K562 (cell line): ENCODE data around the gene LTA. TPM values are rescaled to one million over a fixed set of nuclear protein-coding genes. Genes with fewer than 3 reads are reported as not detected.

Experiments
- ATAC-seq: fragments of 200-7000 bp; cut with Tn5 transposase; 3 replicates; pipeline ENCODE4 v1.9.1; 2020; ENCODE audit warnings: moderate library complexity
- BruUV-seq: library from RNA; stranded (reverse); fragments of 400-500 nt; replicated peaks from 2 replicates; lab custom pipeline; 2021; lab: Mats Ljungman, UMichigan
- CTCF ChIA-PET: fragments of 300-600 bp; formaldehyde crosslinking; extraction: SDS; loops from one replicate; lab custom pipeline; 2021; ENCODE audit warnings: low intra/inter-chr PET ratio; lab: Yijun Ruan, JAX
- POLR2A ChIA-PET: fragments of 300-600, 350-650 bp; sonication (Branson Sonifier 250); formaldehyde crosslinking; extraction: SDS; loops from one replicate; lab custom pipeline; 2021; ENCODE audit warnings: antibody characterized with exemption, inconsistent platforms; lab: Yijun Ruan, JAX
- DNase-seq, 4 experiments: peaks; one replicate each; pipeline versions ENCODE4 v3.0.0 to v3.0.0-alpha.2; 2011 to 2018; ENCODE audit warnings: low spot score in 3 of 4, mixed read lengths in 3 of 4; ENCODE audit errors: extremely low read depth in 1 of 4
- FAIRE-seq: peaks from 2 replicates; lab custom pipeline; 2011; peaks lifted over from hg19 to GRCh38; lab: Jason Lieb, UNC
- H2AFZ ChIP-seq: 2 replicates; pipeline ENCODE4 v1.6.0; 2011; ENCODE audit warnings: low read depth, low read length, control low read depth, inconsistent platforms
- H3K27ac ChIP-seq: fragments of 200-600 bp; 3 replicates; pipeline ENCODE4 v1.8.0; 2011; ENCODE audit warnings: low read depth, mild to moderate bottlenecking, control low read depth, inconsistent platforms, low read length, moderate library complexity, mixed read lengths; ENCODE audit errors: extremely low read depth
- H3K27me3 ChIP-seq, 2 experiments: fragments of 300-600 bp in 1 of 2; 2 replicates in 1 of 2; 3 replicates in 1 of 2; pipeline versions ENCODE4 v1.6.0 to v1.8.0; 2011; ENCODE audit warnings: inconsistent platforms in 2 of 2, low read length in 2 of 2, mild to moderate bottlenecking in 1 of 2, mixed read lengths in 1 of 2, moderate library complexity in 1 of 2; ENCODE audit not compliant: control insufficient read depth in 2 of 2, insufficient read depth in 2 of 2
- H3K36me3 ChIP-seq: fragments of 300-600 bp; 3 replicates; pipeline ENCODE4 v1.8.0; 2011; ENCODE audit warnings: mild to moderate bottlenecking, low read length, inconsistent platforms; ENCODE audit not compliant: control insufficient read depth, insufficient read depth
- H3K4me1 ChIP-seq, 2 experiments: fragments of 200-600 bp in 1 of 2; replicated peaks in 1 of 2; 2 replicates in 1 of 2; 3 replicates in 1 of 2; pipeline versions ENCODE4 v1.5.1 to v1.8.0; 2011; ENCODE audit warnings: inconsistent platforms in 2 of 2, low read length in 2 of 2, mild to moderate bottlenecking in 1 of 2, mixed read lengths in 1 of 2, moderate library complexity in 1 of 2; ENCODE audit not compliant: control insufficient read depth in 2 of 2, insufficient read depth in 2 of 2
- H3K4me2 ChIP-seq: 2 replicates; pipeline ENCODE4 v1.6.1; 2011; ENCODE audit warnings: low read length, control low read depth, inconsistent platforms, mixed read lengths; ENCODE audit not compliant: insufficient read depth
- H3K4me3 ChIP-seq: fragments of 200-600 bp; sonication (generic), shearing (Covaris generic); 2 replicates; pipeline ENCODE4 v1.5.1; 2016; ENCODE audit warnings: control low read depth, inconsistent platforms
- H3K79me2 ChIP-seq: fragments of 200-600 bp; 3 replicates; pipeline ENCODE4 v1.8.0; 2011; ENCODE audit warnings: low read length, inconsistent platforms; ENCODE audit not compliant: control insufficient read depth, insufficient read depth
- H3K9ac ChIP-seq, 2 experiments: 2 replicates each; pipeline versions ENCODE4 v1.6.0 to v1.6.1; 2011; ENCODE audit warnings: low read depth in 2 of 2, low read length in 2 of 2, control low read depth in 1 of 2, inconsistent platforms in 1 of 2, mild to moderate bottlenecking in 1 of 2, mixed read lengths in 1 of 2; ENCODE audit not compliant: insufficient read depth in 1 of 2
- H3K9me1 ChIP-seq: one replicate; pipeline ENCODE4 v1.6.0; 2011; ENCODE audit warnings: inconsistent platforms, mild to moderate bottlenecking, low read length, moderate library complexity; ENCODE audit not compliant: control insufficient read depth, insufficient read depth
- H3K9me3 ChIP-seq: replicated peaks from 2 replicates; pipeline ENCODE4 v1.5.1; 2011; ENCODE audit warnings: low read depth, low read length, inconsistent platforms; ENCODE audit not compliant: control insufficient read depth, insufficient read depth
- H4K20me1 ChIP-seq: replicated peaks from 2 replicates; pipeline ENCODE4 v1.6.1; 2011; ENCODE audit warnings: low read length, inconsistent platforms, mixed read lengths; ENCODE audit not compliant: control insufficient read depth, insufficient read depth
- DACH1 ChIP-seq: fragments of 450-650 bp; IDR thresholded peaks from 2 replicates; pipeline ENCODE4 v1.6.1; 2018; ENCODE audit not compliant: partially characterized antibody
- FOXA3 ChIP-seq, 2 experiments: fragments of 450-650 bp in 1 of 2; sonication (generic) in 1 of 2; formaldehyde crosslinking; IDR thresholded peaks in 1 of 2; conservative IDR thresholded peaks in 1 of 2; 2 replicates each; pipeline versions ENCODE4 v1.4.0 to v1.8.0; 2020 to 2022; ENCODE audit warnings: mild to moderate bottlenecking in 2 of 2, missing genetic modification reagents in 1 of 2
- LCOR ChIP-seq: sonication (generic); formaldehyde crosslinking; IDR thresholded peaks from 2 replicates; pipeline ENCODE4 v1.8.0; 2022; ENCODE audit warnings: mild to moderate bottlenecking, missing genetic modification reagents
- MTA3 ChIP-seq: fragments of 450-650 bp; formaldehyde crosslinking; IDR thresholded peaks from 2 replicates; pipeline ENCODE4 v1.6.1; 2017; ENCODE audit warnings: mild to moderate bottlenecking, borderline replicate concordance
- RBBP5 ChIP-seq: fragments of 200-600 bp; sonication (generic); IDR thresholded peaks from 2 replicates; pipeline ENCODE4 v1.6.1; 2012; ENCODE audit warnings: borderline replicate concordance, mild to moderate bottlenecking, low read length, control low read depth, inconsistent platforms; ENCODE audit not compliant: insufficient read depth, poor library complexity, severe bottlenecking
- RHOXF2B ChIP-seq: fragments of 250-450 bp; sonication (Bioruptor Pico); conservative IDR thresholded peaks from 2 replicates; pipeline ENCODE4 v1.5.1; 2021
- SMARCA4 ChIP-seq: fragments of 450-650 bp; IDR thresholded peaks from 2 replicates; pipeline ENCODE4 v1.6.1; 2016
- TEAD1 ChIP-seq, 2 experiments: fragments of 450-650 bp in 1 of 2; sonication (generic) in 1 of 2; formaldehyde crosslinking; IDR thresholded peaks; 2 replicates each; pipeline versions ENCODE4 v1.4.0 to v1.8.0; 2020 to 2022; ENCODE audit warnings: mild to moderate bottlenecking in 2 of 2, missing genetic modification reagents in 1 of 2
- TEAD4 ChIP-seq, 2 experiments: sonication (generic) in 1 of 2; formaldehyde crosslinking in 1 of 2; IDR thresholded peaks; 2 replicates each; pipeline versions ENCODE4 v1.6.1 to v1.8.0; 2012 to 2022; ENCODE audit warnings: borderline replicate concordance in 1 of 2, inconsistent platforms in 1 of 2, low read length in 1 of 2, mild to moderate bottlenecking in 1 of 2, missing genetic modification reagents in 1 of 2
- TFAM ChIP-seq: fragments of 250-450 bp; sonication (Bioruptor Pico); conservative IDR thresholded peaks from 2 replicates; pipeline ENCODE4 v1.5.0; 2021; ENCODE audit warnings: mild to moderate bottlenecking, moderate library complexity
- ZC3H11A ChIP-seq: IDR thresholded peaks from 2 replicates; pipeline ENCODE4 v1.6.1; 2012; ENCODE audit warnings: low read depth, low read length, improper control_type of control experiment
- ZNF408 ChIP-seq: fragments of 250-450 bp; sonication (Bioruptor Pico); IDR thresholded peaks from 2 replicates; pipeline ENCODE4 v1.4.0; 2020; ENCODE audit warnings: low read depth, mild to moderate bottlenecking, moderate library complexity
- WGBS: fragments of 100-300 bp; shearing (Covaris generic); methylation state at CpG from one replicate; pipeline ENCODE4 v1.1.6; 2016; ENCODE audit warnings: low coverage, mixed read lengths; ENCODE audit not compliant: insufficient coverage; ENCODE audit errors: missing lambda C conversion rate; 5-methylcytosine and 5-hydroxymethylcytosine counted together
- in situ Hi-C: fragments of 300-500 bp; cut with MboI; formaldehyde crosslinking; loops from 4 replicates; pipeline ENCODE4 v1.15.0; 2018; ENCODE audit warnings: inconsistent platforms, mixed read lengths
- intact Hi-C: fragments of 100-400 bp; cut with micrococcal nuclease; formaldehyde crosslinking; loops from 2 replicates; pipeline ENCODE4 v1.14.2; 2022
- polyA plus RNA-seq, 8 experiments: library from polyadenylated mRNA; depleted of rRNA in 4 of 8; stranded (reverse) in 5 of 8; unstranded in 3 of 8; fragments of >200 nt; fragmentation: Nextera tagmentation in 2 of 8; fragmentation: Illumina TruSeq in 1 of 8; extraction: Ambion mirVana in 2 of 8; extraction: Trizol in 1 of 8; gene quantifications; 2 replicates each; pipeline versions ENCODE4 v1.2.1 to v1.2.3, GENCODE V29; 2011 to 2014; ENCODE audit warnings: inconsistent platforms in 1 of 8, missing spikeins in 1 of 8
- total RNA-seq, 7 experiments: library from RNA; depleted of rRNA in 6 of 7; stranded (reverse); fragments of >200 nt in 6 of 7; fragmentation: Illumina TruSeq in 2 of 7; extraction: Trizol in 2 of 7; gene quantifications; 2 replicates each; pipeline versions ENCODE4 v1.2.1 to v1.2.3, GENCODE V29; 2011 to 2021; ENCODE audit warnings: low replicate concordance in 1 of 7
- TF ChIP-seq, protein P1 (sequence below): sonication (generic); formaldehyde crosslinking; IDR thresholded peaks from 2 replicates; pipeline ENCODE4 v1.8.0; 2023; ENCODE audit warnings: mild to moderate bottlenecking, missing genetic modification reagents
- TF ChIP-seq, protein P2 (sequence below): sonication (generic); formaldehyde crosslinking; IDR thresholded peaks from 2 replicates; pipeline ENCODE4 v1.8.0; 2022; ENCODE audit warnings: mild to moderate bottlenecking, missing genetic modification reagents
- TF ChIP-seq, protein P3 (sequence below): sonication (generic); formaldehyde crosslinking; IDR thresholded peaks from 2 replicates; pipeline ENCODE4 v1.8.1; 2023; ENCODE audit warnings: mild to moderate bottlenecking, missing genetic modification reagents

The LTA gene
- total and polyA plus RNA-seq, 9 of the 15 experiments (the other 6 are each of a cell fraction or from before 2014, with no cell fraction given), result 0.80 TPM; not detected in 8

DNA sequence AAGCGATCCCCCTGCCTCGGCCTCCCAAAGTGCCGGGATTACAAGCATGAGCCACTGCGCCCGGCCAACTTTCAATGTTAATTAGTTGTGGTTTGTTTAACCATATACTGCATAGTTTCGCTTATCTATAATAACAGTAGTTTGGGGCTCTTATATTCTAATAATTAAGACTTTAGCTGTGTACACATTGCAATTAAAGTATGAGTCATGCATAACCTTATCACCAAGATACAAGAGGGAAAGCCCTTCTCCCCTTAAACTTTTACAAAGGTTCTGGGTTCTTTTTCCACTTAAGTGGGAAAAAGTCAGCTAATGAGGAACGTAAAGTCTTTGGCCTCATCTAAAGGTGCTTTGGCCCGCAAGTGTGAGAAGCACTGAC, 46.5 kb upstream of the LTA start:
- Histone ChIP-seq H2AFZ (peak overlapping the region; percentile 75), H3K4me3 (no peak overlapping the region), H3K9ac (peak overlapping the region; percentile 26 to 82; a peak in 1 of 4 replicates), H3K9me1 (no peaks in the 10 kb centered on the region), H3K4me2 (peak overlapping the region; percentile 50), H4K20me1 (0 out of 2 replicates have a peak, but pooled peaks cover 1% of the 10 kb centered on the region), H3K9me3 (no peaks in the 10 kb centered on the region), H3K27ac (peak overlapping the region; percentile 66; the same call in 2 of the 3 replicates), H3K27me3 (no peaks in the 10 kb centered on the region), H3K4me1 (peaks cover 10 to 20% of the 10 kb centered on the region in 2 experiments), H3K36me3 (peaks cover 11% of the 10 kb centered on the region; the same call in 2 of the 3 replicates), H3K79me2 (no peaks in the 10 kb centered on the region)
- intact Hi-C loops (loop anchor here (5.0 kb wide), 1 partner anchor 33 kb away; no protein-coding TSS in a partner anchor), in situ Hi-C loops (loop anchor here (25.0 kb wide), 1 partner anchor 1437 kb away; the partner anchor contains the start of genes BRD2 and HLA-DMA)
- peak in 2 of 4 experiments; percentile 55 to 56 for DNase-seq
- no peak for ATAC-seq
- ChIA-PET POLR2A (interaction anchor here (0.8 to 4.9 kb wide), 7 partner anchors 8 to 433 kb away, joined by 3 to 27 read pairs (median 3); partner anchors contain the start of genes DDX39B, MICB and TNF), CTCF (interaction anchor here (0.6 kb wide), 1 partner anchor 21 kb away, joined by 4 read pairs; no protein-coding TSS in a partner anchor)
- no TSS peak for BruUV-seq
- no peak for FAIRE-seq
- WGBS, result 27% methylated on average over 8 of the region's 8 CpGs
- TF ChIP-seq TFAM, result no peak
- TF ChIP-seq DACH1, result peak; percentile 82
- peak; percentile 75 for TF ChIP-seq SMARCA4
- TF ChIP-seq FOXA3 (CRISPR knock-in tag; conservative IDR thresholded peaks at IDR 0.05 in 1 of 2, IDR thresholded peaks at IDR 0.05 in 1 of 2), result peak in 1 of 2 experiments; percentile 81; a peak in 3 of 4 replicates
- TF ChIP-seq TEAD1 (CRISPR knock-in tag; IDR thresholded peaks at IDR 0.05), result no peak
- TF ChIP-seq ZC3H11A, result no peak
- TF ChIP-seq RBBP5, result no peak
- no peak for TF ChIP-seq RHOXF2B (CRISPR knock-in tag)
- TF ChIP-seq, protein P1, sequence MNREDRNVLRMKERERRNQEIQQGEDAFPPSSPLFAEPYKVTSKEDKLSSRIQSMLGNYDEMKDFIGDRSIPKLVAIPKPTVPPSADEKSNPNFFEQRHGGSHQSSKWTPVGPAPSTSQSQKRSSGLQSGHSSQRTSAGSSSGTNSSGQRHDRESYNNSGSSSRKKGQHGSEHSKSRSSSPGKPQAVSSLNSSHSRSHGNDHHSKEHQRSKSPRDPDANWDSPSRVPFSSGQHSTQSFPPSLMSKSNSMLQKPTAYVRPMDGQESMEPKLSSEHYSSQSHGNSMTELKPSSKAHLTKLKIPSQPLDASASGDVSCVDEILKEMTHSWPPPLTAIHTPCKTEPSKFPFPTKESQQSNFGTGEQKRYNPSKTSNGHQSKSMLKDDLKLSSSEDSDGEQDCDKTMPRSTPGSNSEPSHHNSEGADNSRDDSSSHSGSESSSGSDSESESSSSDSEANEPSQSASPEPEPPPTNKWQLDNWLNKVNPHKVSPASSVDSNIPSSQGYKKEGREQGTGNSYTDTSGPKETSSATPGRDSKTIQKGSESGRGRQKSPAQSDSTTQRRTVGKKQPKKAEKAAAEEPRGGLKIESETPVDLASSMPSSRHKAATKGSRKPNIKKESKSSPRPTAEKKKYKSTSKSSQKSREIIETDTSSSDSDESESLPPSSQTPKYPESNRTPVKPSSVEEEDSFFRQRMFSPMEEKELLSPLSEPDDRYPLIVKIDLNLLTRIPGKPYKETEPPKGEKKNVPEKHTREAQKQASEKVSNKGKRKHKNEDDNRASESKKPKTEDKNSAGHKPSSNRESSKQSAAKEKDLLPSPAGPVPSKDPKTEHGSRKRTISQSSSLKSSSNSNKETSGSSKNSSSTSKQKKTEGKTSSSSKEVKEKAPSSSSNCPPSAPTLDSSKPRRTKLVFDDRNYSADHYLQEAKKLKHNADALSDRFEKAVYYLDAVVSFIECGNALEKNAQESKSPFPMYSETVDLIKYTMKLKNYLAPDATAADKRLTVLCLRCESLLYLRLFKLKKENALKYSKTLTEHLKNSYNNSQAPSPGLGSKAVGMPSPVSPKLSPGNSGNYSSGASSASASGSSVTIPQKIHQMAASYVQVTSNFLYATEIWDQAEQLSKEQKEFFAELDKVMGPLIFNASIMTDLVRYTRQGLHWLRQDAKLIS (CRISPR knock-in tag), result 0 out of 2 replicates have a peak, but pooled peaks have one; percentile 28
- TF ChIP-seq, protein P2, sequence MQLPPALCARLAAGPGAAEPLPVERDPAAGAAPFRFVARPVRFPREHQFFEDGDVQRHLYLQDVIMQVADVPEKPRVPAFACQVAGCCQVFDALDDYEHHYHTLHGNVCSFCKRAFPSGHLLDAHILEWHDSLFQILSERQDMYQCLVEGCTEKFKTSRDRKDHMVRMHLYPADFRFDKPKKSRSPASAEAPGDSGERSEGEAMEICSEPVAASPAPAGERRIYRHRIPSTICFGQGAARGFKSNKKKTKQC (CRISPR knock-in tag), result no peak
- TF ChIP-seq MTA3, result 0 out of 2 replicates have a peak, but pooled peaks have one; percentile 28
- 0 out of 2 replicates have a peak, but pooled peaks have one; percentile 25 for TF ChIP-seq TEAD4 (IDR thresholded peaks at IDR 0.05; ENCODE audit: low read length)
- no peak for TF ChIP-seq TEAD4 (CRISPR knock-in tag; IDR thresholded peaks at IDR 0.05; ENCODE audit: borderline replicate concordance)
- 0 out of 2 replicates have a peak, but pooled peaks have one; percentile 51 for TF ChIP-seq LCOR (CRISPR knock-in tag)
- TF ChIP-seq, protein P3, sequence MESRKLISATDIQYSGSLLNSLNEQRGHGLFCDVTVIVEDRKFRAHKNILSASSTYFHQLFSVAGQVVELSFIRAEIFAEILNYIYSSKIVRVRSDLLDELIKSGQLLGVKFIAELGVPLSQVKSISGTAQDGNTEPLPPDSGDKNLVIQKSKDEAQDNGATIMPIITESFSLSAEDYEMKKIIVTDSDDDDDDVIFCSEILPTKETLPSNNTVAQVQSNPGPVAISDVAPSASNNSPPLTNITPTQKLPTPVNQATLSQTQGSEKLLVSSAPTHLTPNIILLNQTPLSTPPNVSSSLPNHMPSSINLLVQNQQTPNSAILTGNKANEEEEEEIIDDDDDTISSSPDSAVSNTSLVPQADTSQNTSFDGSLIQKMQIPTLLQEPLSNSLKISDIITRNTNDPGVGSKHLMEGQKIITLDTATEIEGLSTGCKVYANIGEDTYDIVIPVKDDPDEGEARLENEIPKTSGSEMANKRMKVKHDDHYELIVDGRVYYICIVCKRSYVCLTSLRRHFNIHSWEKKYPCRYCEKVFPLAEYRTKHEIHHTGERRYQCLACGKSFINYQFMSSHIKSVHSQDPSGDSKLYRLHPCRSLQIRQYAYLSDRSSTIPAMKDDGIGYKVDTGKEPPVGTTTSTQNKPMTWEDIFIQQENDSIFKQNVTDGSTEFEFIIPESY (CRISPR knock-in tag), result 0 out of 2 replicates have a peak, but pooled peaks have one; percentile 14
- TF ChIP-seq ZNF408 (CRISPR knock-in tag), result no peak
